ENCODE results near the gene MINDY4.

DNA sequence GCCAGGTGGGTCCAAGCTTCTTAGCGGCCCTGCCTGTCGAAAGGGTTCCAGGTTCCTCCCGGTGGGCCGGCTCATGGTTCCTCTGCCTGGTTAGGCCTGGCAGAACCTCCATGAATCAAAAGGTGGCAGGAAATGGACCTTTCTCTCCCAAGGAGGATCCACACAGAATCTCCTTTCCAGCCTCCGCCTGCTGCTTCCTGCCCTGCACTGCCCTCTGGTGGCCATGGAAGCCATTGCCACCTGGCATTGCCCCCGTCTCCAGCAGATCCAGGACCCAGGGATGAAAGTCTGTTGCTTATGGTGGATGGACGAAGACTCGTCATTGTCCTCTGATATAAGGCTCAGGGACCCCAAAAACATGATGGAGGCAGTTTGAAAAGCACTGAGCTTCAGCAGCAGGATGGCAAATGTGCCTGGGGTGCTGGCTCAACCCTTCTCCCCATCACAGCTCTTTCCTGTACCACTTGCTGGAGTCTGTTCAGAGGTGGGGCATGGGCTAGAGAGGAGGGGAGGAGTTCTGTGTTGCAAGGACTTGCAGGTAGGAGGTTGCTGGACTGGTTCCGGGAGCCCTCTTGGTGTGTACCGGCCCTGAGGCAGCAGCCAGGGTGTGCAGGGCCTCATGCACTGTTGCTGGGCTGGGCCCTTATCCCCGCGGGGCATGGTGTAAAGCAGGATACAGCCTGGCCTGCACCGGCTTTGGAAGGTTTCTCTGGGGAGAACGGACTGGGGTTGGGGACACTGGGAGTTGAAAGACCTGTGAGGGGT lies 30.6 kb upstream of the MINDY4 start:
- TF ChIP-seq, protein P1, sequence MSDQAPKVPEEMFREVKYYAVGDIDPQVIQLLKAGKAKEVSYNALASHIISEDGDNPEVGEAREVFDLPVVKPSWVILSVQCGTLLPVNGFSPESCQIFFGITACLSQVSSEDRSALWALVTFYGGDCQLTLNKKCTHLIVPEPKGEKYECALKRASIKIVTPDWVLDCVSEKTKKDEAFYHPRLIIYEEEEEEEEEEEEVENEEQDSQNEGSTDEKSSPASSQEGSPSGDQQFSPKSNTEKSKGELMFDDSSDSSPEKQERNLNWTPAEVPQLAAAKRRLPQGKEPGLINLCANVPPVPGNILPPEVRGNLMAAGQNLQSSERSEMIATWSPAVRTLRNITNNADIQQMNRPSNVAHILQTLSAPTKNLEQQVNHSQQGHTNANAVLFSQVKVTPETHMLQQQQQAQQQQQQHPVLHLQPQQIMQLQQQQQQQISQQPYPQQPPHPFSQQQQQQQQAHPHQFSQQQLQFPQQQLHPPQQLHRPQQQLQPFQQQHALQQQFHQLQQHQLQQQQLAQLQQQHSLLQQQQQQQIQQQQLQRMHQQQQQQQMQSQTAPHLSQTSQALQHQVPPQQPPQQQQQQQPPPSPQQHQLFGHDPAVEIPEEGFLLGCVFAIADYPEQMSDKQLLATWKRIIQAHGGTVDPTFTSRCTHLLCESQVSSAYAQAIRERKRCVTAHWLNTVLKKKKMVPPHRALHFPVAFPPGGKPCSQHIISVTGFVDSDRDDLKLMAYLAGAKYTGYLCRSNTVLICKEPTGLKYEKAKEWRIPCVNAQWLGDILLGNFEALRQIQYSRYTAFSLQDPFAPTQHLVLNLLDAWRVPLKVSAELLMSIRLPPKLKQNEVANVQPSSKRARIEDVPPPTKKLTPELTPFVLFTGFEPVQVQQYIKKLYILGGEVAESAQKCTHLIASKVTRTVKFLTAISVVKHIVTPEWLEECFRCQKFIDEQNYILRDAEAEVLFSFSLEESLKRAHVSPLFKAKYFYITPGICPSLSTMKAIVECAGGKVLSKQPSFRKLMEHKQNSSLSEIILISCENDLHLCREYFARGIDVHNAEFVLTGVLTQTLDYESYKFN (CRISPR knock-in tag; conservative IDR thresholded peaks at IDR 0.05) = no peak
- no peak for TF ChIP-seq SMARCE1 (IDR thresholded peaks at IDR 0.05; ENCODE audit: borderline replicate concordance)
- no peak for TF ChIP-seq ZNF143 (CRISPR knock-in tag; IDR thresholded peaks at IDR 0.05)
- TF ChIP-seq EZH2 (conservative IDR thresholded peaks at IDR 0.05; ENCODE audit: low read depth, low read length) = no peak
- TF ChIP-seq, protein P2, sequence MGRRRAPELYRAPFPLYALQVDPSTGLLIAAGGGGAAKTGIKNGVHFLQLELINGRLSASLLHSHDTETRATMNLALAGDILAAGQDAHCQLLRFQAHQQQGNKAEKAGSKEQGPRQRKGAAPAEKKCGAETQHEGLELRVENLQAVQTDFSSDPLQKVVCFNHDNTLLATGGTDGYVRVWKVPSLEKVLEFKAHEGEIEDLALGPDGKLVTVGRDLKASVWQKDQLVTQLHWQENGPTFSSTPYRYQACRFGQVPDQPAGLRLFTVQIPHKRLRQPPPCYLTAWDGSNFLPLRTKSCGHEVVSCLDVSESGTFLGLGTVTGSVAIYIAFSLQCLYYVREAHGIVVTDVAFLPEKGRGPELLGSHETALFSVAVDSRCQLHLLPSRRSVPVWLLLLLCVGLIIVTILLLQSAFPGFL (CRISPR knock-in tag; IDR thresholded peaks at IDR 0.05) = no peak
- no peak for TF ChIP-seq TBL1XR1 (IDR thresholded peaks at IDR 0.05; ENCODE audit: borderline replicate concordance, low read length, partially characterized antibody)
- TF ChIP-seq ZNF335 (CRISPR knock-in tag; IDR thresholded peaks at IDR 0.05) = no peak
- TF ChIP-seq ZFP41 (CRISPR knock-in tag; IDR thresholded peaks at IDR 0.05; ENCODE audit: borderline replicate concordance) = no peak
- TF ChIP-seq ZNF251 (CRISPR knock-in tag; IDR thresholded peaks at IDR 0.05) = no peak
- TF ChIP-seq KDM5A (IDR thresholded peaks at IDR 0.05; ENCODE audit: borderline replicate concordance, low read length) = no peak
- TF ChIP-seq KDM1A (CRISPR knock-in tag; IDR thresholded peaks at IDR 0.05) = no peak
- no peak for TF ChIP-seq FOXK1 (CRISPR knock-in tag; IDR thresholded peaks at IDR 0.05; ENCODE audit: borderline replicate concordance, low read depth)

Measured in HepG2 (cell line).